ENCODE data around the gene AMHR2.
A peak's percentile ranks its signal among the peaks of the same experiment; 100 is the strongest.

AMHR2 gene

GRCh38 chr12:53463802-53464560 is 40.3 kb downstream of the AMHR2 start:
- no peak for TF ChIP-seq CTCF (IDR thresholded peaks at IDR 0.05)
- Mint-ChIP-seq H3K27ac (no peak overlapping the region), H3K9me3 (no peaks in the 10 kb centered on the region), H3K36me3 (ENCODE audit: low read depth) (peaks cover 86% of the 10 kb centered on the region), H3K4me1 (peaks cover 43% of the 10 kb centered on the region), H3K4me3 (no peak overlapping the region), H3K27me3 (ENCODE audit: low read depth, poor library complexity) (no peaks in the 10 kb centered on the region)
- no peak for DNase-seq

GRCh38 chr12:53464685-53465418 is 41.2 kb downstream of the AMHR2 start:
- Mint-ChIP-seq H3K4me3 (no peak overlapping the region), H3K9me3 (no peaks in the 10 kb centered on the region), H3K27me3 (ENCODE audit: low read depth, poor library complexity) (no peaks in the 10 kb centered on the region), H3K27ac (peak overlapping the region; percentile 91), H3K36me3 (ENCODE audit: low read depth) (peaks cover 79% of the 10 kb centered on the region), H3K4me1 (peaks cover 37% of the 10 kb centered on the region)
- no peak for DNase-seq
- no peak for TF ChIP-seq CTCF (IDR thresholded peaks at IDR 0.05)

GRCh38 chr12:53465679-53466078 is 42.0 kb downstream of the AMHR2 start:
- Mint-ChIP-seq H3K36me3 (ENCODE audit: low read depth) (peaks cover 75% of the 10 kb centered on the region), H3K9me3 (no peaks in the 10 kb centered on the region), H3K4me3 (no peak overlapping the region), H3K27ac (peak overlapping the region; percentile 91), H3K27me3 (ENCODE audit: low read depth, poor library complexity) (no peaks in the 10 kb centered on the region), H3K4me1 (peaks cover 31% of the 10 kb centered on the region)
- TF ChIP-seq CTCF (IDR thresholded peaks at IDR 0.05) = no peak
- no peak for DNase-seq

- no peak for DNase-seq
- H3K36me3 Mint-ChIP-seq (ENCODE audit: low read depth) = peaks cover 74% of the 10 kb centered on the region
- no peaks in the 10 kb centered on the region for H3K9me3 Mint-ChIP-seq
- H3K27ac Mint-ChIP-seq = peak overlapping the region; percentile 95
- H3K4me1 Mint-ChIP-seq = peaks cover 30% of the 10 kb centered on the region
- H3K27me3 Mint-ChIP-seq (ENCODE audit: low read depth, poor library complexity) = no peaks in the 10 kb centered on the region
- no peak overlapping the region for H3K4me3 Mint-ChIP-seq
- no peak for TF ChIP-seq CTCF (IDR thresholded peaks at IDR 0.05)
Measured at GRCh38 chr12:53466640-53467039, 43.0 kb downstream of the AMHR2 start.

GRCh38 chr12:53467082-53467481 is 43.4 kb downstream of the AMHR2 start:
- DNase-seq = no peak
- Mint-ChIP-seq H3K36me3 (ENCODE audit: low read depth) (peaks cover 74% of the 10 kb centered on the region), H3K4me3 (no peak overlapping the region), H3K9me3 (no peaks in the 10 kb centered on the region), H3K27ac (peak overlapping the region; percentile 95), H3K27me3 (ENCODE audit: low read depth, poor library complexity) (no peaks in the 10 kb centered on the region), H3K4me1 (peaks cover 33% of the 10 kb centered on the region)
- no peak for TF ChIP-seq CTCF (IDR thresholded peaks at IDR 0.05)

Data from nephron progenitor cell (in vitro differentiated cells).